Cardiac muscle cell (in vitro differentiated cells and primary cell): Measurements from ENCODE around the gene AJAP1. TPM values are rescaled to one million over a fixed set of nuclear protein-coding genes. Genes with fewer than 3 reads are reported as not detected.

Experiments used
- DNase-seq, 2 donors: peaks; one replicate each; pipeline versions ENCODE4 v3.0.0 to v3.0.0-alpha.2; 2010 to 2017; ENCODE audit warnings: low read depth in 1 of 2, low spot score in 1 of 2
- H3K27ac ChIP-seq: fragments of 200-600 bp; sonication (generic); 2 replicates; pipeline ENCODE4 v1.5.1; 2016
- H3K27me3 ChIP-seq: fragments of 200-600 bp; sonication (generic); 2 replicates; pipeline ENCODE4 v1.6.0; 2016; ENCODE audit warnings: control low read depth
- H3K36me3 ChIP-seq: fragments of 200-600 bp; sonication (generic); 2 replicates; pipeline ENCODE4 v1.5.1; 2016; ENCODE audit warnings: control low read depth
- H3K4me1 ChIP-seq: fragments of 200-600 bp; sonication (generic); 2 replicates; pipeline ENCODE4 v1.8.1; 2017; ENCODE audit warnings: low read depth, mild to moderate bottlenecking, mixed run types
- H3K4me3 ChIP-seq: fragments of 200-600 bp; sonication (generic); 2 replicates; pipeline ENCODE4 v1.5.1; 2016; ENCODE audit warnings: mild to moderate bottlenecking
- H3K9me3 ChIP-seq: fragments of 200-600 bp; sonication (generic); 2 replicates; pipeline ENCODE4 v1.5.1; 2017; ENCODE audit warnings: low read depth, mild to moderate bottlenecking, control low read depth
- polyA plus RNA-seq: library from polyadenylated mRNA; unstranded; fragments of >200 nt; fragmentation: Nextera tagmentation; extraction: Ambion mirVana; gene quantifications from 2 replicates; pipeline ENCODE4 v1.2.1, GENCODE V29; 2016
- total RNA-seq: library from RNA; depleted of rRNA; stranded (reverse); fragments of >200 nt; gene quantifications from 2 replicates; pipeline ENCODE4 v1.2.3, GENCODE V29; 2016
- TF ChIP-seq, protein P1 (sequence below): IDR thresholded peaks from 2 replicates; pipeline ENCODE4 v1.5.1; 2012; ENCODE audit warnings: low read depth, mild to moderate bottlenecking, low read length

AJAP1 gene
- total and polyA plus RNA-seq, 2 experiments from 2014 or later: not detected

- Histone ChIP-seq H3K9me3 (no peaks in the 10 kb centered on the region), H3K4me1 (no peaks in the 10 kb centered on the region), H3K27me3 (no peaks in the 10 kb centered on the region), H3K36me3 (no peaks in the 10 kb centered on the region), H3K4me3 (no peak overlapping the region), H3K27ac (no peak overlapping the region)
- TF ChIP-seq, protein P1, sequence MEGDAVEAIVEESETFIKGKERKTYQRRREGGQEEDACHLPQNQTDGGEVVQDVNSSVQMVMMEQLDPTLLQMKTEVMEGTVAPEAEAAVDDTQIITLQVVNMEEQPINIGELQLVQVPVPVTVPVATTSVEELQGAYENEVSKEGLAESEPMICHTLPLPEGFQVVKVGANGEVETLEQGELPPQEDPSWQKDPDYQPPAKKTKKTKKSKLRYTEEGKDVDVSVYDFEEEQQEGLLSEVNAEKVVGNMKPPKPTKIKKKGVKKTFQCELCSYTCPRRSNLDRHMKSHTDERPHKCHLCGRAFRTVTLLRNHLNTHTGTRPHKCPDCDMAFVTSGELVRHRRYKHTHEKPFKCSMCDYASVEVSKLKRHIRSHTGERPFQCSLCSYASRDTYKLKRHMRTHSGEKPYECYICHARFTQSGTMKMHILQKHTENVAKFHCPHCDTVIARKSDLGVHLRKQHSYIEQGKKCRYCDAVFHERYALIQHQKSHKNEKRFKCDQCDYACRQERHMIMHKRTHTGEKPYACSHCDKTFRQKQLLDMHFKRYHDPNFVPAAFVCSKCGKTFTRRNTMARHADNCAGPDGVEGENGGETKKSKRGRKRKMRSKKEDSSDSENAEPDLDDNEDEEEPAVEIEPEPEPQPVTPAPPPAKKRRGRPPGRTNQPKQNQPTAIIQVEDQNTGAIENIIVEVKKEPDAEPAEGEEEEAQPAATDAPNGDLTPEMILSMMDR: no peak
- DNase-seq: no peak
These were observed 74.7 kb downstream of the AJAP1 start for GRCh38 chr1:4729090-4729471.

DNA sequence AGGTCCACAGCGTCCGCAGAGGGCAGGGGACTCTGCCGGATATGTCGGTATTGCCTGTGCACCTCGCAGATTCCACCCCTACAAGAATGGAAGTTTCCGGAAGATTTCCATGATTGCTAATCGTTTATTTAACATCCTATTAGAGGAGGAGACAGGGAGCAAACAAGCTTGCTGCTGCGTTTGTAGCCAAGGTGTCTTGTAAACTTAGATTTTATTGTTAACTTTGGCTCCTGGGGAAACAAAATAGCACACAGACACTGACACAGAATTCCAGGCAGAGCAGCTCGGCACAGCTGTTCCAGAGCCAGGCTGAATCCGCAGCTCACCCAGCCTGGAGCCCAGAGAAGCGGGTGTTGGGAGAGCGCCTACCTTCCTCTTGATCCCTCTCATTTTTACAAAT is 75.7 kb downstream of the AJAP1 start:
- Histone ChIP-seq H3K9me3 (no peaks in the 10 kb centered on the region), H3K36me3 (no peaks in the 10 kb centered on the region), H3K27ac (no peak overlapping the region), H3K4me3 (no peak overlapping the region), H3K27me3 (no peaks in the 10 kb centered on the region), H3K4me1 (no peaks in the 10 kb centered on the region)
- DNase-seq: no peak
- TF ChIP-seq, protein P1: no peak

DNA sequence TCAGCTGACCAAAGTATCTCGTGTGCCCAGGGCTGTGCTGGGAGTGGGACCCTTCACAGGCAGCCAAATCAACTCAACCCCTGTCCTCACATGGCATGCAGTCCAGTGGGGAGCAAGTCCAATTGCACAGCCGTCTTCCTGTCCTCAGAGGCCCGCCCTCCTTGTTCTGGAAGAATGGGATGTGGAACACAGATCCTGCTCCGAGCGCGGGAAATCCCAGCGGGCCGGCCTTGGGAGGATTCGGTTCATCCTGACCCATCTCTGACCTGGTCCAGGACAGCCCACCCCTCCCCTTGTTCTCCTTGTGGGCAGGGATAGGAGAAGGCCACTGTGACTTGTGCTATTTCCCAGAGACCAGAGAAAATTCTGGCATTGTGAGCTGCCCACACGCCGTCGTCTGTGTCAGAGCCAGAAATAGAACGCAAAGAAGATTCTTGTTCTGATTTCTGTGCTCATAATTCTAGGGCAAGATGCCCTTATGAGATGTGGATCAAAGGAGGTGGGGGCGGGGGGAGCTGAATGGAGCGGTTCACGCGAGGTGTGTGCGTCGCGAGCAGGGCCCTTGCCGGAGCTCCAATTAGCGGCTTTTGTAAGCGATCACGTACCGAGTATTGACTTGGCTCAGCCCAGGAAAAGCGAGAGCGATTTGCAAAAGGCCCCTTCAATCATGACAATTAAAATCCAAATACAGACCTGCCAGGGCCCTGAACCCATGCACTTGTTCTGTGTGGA is 79.2 kb downstream of the AJAP1 start:
- no peaks in the 10 kb centered on the region for H3K36me3 ChIP-seq
- H3K9me3 ChIP-seq: no peaks in the 10 kb centered on the region
- H3K4me3 ChIP-seq: no peak overlapping the region
- no peak for DNase-seq
- TF ChIP-seq, protein P1: no peak
- no peaks in the 10 kb centered on the region for H3K4me1 ChIP-seq
- H3K27ac ChIP-seq: no peak overlapping the region
- no peaks in the 10 kb centered on the region for H3K27me3 ChIP-seq

DNA sequence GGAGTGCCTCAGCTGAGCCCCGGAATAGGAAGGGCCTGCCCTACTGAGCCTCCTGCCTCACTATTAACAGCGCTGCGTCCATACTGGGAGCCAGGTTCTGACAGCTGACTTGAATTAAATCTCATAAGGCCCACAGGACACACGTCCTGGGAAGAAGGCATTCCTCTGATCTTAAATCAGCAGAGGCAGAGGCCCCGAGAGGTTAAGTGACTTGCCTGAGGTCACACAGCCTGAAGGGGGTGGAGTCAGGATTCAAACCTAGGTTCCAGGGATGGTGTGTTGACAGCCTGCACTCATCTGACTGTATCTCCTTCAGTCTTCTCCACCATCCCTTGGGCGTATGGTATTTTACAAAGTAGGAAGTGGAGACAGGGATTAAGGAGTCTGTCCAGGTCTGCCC is 79.8 kb downstream of the AJAP1 start:
- Histone ChIP-seq H3K27me3 (no peaks in the 10 kb centered on the region), H3K9me3 (no peaks in the 10 kb centered on the region), H3K36me3 (no peaks in the 10 kb centered on the region), H3K4me1 (no peaks in the 10 kb centered on the region), H3K4me3 (no peak overlapping the region), H3K27ac (no peak overlapping the region)
- TF ChIP-seq, protein P1: no peak
- DNase-seq: no peak

GRCh38 chr1:4734791-4735190 is 80.4 kb downstream of the AJAP1 start:
- no peaks in the 10 kb centered on the region for H3K27me3 ChIP-seq
- H3K36me3 ChIP-seq: no peaks in the 10 kb centered on the region
- H3K27ac ChIP-seq: no peak overlapping the region
- no peak for DNase-seq
- TF ChIP-seq, protein P1: no peak
- H3K4me3 ChIP-seq: no peak overlapping the region
- no peaks in the 10 kb centered on the region for H3K4me1 ChIP-seq
- no peaks in the 10 kb centered on the region for H3K9me3 ChIP-seq
